GM10266 (cell line): ENCODE measurements around the gene FAM174C.

ENCODE experiments used
- DNase-seq: peaks from one replicate; pipeline ENCODE4 v3.0.0; 2012; ENCODE audit errors: extremely low spot score
- CTCF ChIP-seq: IDR thresholded peaks from 2 replicates; pipeline ENCODE4 v1.5.1; 2012; ENCODE audit warnings: mild to moderate bottlenecking, low read depth; ENCODE audit not compliant: control insufficient read depth, insufficient read depth; ENCODE audit errors: missing control alignments

FAM174C gene

GRCh38 chr19:1290703-1291651 lies 15.6 kb downstream of the FAM174C start:
- DNase-seq = no peak
- TF ChIP-seq CTCF = no peak

- TF ChIP-seq CTCF = no peak
- DNase-seq = peak; percentile 79
These were observed 16.6 kb downstream of the FAM174C start for GRCh38 chr19:1291761-1292418.

- no peak for TF ChIP-seq CTCF
- DNase-seq = no peak
These were observed 17.3 kb downstream of the FAM174C start for GRCh38 chr19:1292419-1293151.

- DNase-seq = no peak
- TF ChIP-seq CTCF = no peak
These were observed 18.7 kb downstream of the FAM174C start for GRCh38 chr19:1293782-1294604.

GRCh38 chr19:1294688-1295087 lies 19.4 kb downstream of the FAM174C start:
- TF ChIP-seq CTCF = no peak
- DNase-seq = no peak

GRCh38 chr19:1295169-1296012 lies 20.1 kb downstream of the FAM174C start:
- no peak for TF ChIP-seq CTCF
- DNase-seq = peak; percentile 87
